Keratinocyte (primary cell): ENCODE results near the gene BARD1.

Experiments
- CTCF ChIP-seq, 3 experiments: IDR thresholded peaks in 1 of 3; conservative IDR thresholded peaks in 1 of 3; optimal IDR thresholded peaks in 1 of 3; 2 replicates in 2 of 3; 3 replicates in 1 of 3; pipeline versions ENCODE3 to v1.5.1; 2011; ENCODE audit warnings: low read length in 3 of 3, mild to moderate bottlenecking in 3 of 3, moderate library complexity in 2 of 3, control low read depth in 1 of 3, inconsistent platforms in 1 of 3; ENCODE audit not compliant: insufficient read depth in 2 of 3; ENCODE audit errors: extremely low read depth in 1 of 3
- EZH2 ChIP-seq: IDR thresholded peaks from one replicate; pipeline ENCODE4 v1.6.1; 2012; ENCODE audit warnings: inconsistent platforms, mild to moderate bottlenecking, low read length, moderate library complexity

- TF ChIP-seq CTCF (optimal IDR thresholded peaks at IDR 0.05 in 1 of 3, IDR thresholded peaks at IDR 0.05 in 1 of 3, conservative IDR thresholded peaks at IDR 0.05 in 1 of 3; ENCODE audit: extremely low read depth in 1 of 3, insufficient read depth in 2 of 3, low read length in 3 of 3), result no peak
- TF ChIP-seq EZH2, result no peak
Observed at GRCh38 chr2:214753455-214753854, 56.0 kb downstream of the BARD1 start.
